ENCODE data around the gene PRKAG2. TPM values are rescaled to one million over a fixed set of nuclear protein-coding genes. Genes with fewer than 3 reads are reported as not detected.

PRKAG2 gene
- total RNA-seq, 1 experiment from 2014 or later = 23.9 TPM

- Histone ChIP-seq H3K36me3 (ENCODE audit: low read depth, low read length) (no peaks in the 10 kb centered on the region), H3K27me3 (ENCODE audit: low read length) (no peaks in the 10 kb centered on the region), H3K27ac (ENCODE audit: low read length) (no peak overlapping the region), H3K9ac (ENCODE audit: low read length) (no peak overlapping the region), H3F3A (ENCODE audit: low read length, unreplicated experiment) (no peaks in the 10 kb centered on the region), H3K9me3 (ENCODE audit: low read length) (no peaks in the 10 kb centered on the region), H3K4me2 (ENCODE audit: low read length) (no peak overlapping the region), H3K9me2 (replicated peaks; ENCODE audit: low read length) (no peaks in the 10 kb centered on the region), H4K20me1 (ENCODE audit: low read length) (no peaks in the 10 kb centered on the region), H3K4me1 (ENCODE audit: insufficient read depth, low read length) (no peaks in the 10 kb centered on the region), H3K4me3 (ENCODE audit: low read length) (no peak overlapping the region), H3K79me2 (ENCODE audit: low read length) (no peaks in the 10 kb centered on the region), H2AFZ (ENCODE audit: low read length) (no peak overlapping the region)
- no TSS peak for BruUV-seq (replicated peaks)
- DNase-seq (no peak), ATAC-seq (no peak)
- intact Hi-C loops (cut with micrococcal nuclease) = no loop called here
- POLR2A ChIA-PET (ENCODE audit: unreplicated experiment) = no interaction called here
- CTCF ChIA-PET = no interaction called here
- TF ChIP-seq CTCF (conservative IDR thresholded peaks at IDR 0.05; ENCODE audit: low read depth, low read length) (no peak), EZH2 (IDR thresholded peaks at IDR 0.05; ENCODE audit: low read length, unreplicated experiment) (no peak), EZH2phosphoT487 (IDR thresholded peaks at IDR 0.05; ENCODE audit: borderline replicate concordance, low read length) (no peak)
Measured at GRCh38 chr7:151866761-151867655, 9.9 kb downstream of the PRKAG2 start.

GRCh38 chr7:151866028-151866427, 10.9 kb downstream of the PRKAG2 start:
- Histone ChIP-seq H3F3A (ENCODE audit: low read length, unreplicated experiment) (no peaks in the 10 kb centered on the region), H3K4me1 (ENCODE audit: insufficient read depth, low read length) (no peaks in the 10 kb centered on the region), H2AFZ (ENCODE audit: low read length) (no peak overlapping the region), H3K9ac (ENCODE audit: low read length) (no peak overlapping the region), H3K4me2 (ENCODE audit: low read length) (no peak overlapping the region), H3K9me3 (ENCODE audit: low read length) (no peaks in the 10 kb centered on the region), H4K20me1 (ENCODE audit: low read length) (no peaks in the 10 kb centered on the region), H3K9me2 (replicated peaks; ENCODE audit: low read length) (no peaks in the 10 kb centered on the region), H3K4me3 (ENCODE audit: low read length) (no peak overlapping the region), H3K27ac (ENCODE audit: low read length) (no peak overlapping the region), H3K36me3 (ENCODE audit: low read depth, low read length) (no peaks in the 10 kb centered on the region), H3K27me3 (ENCODE audit: low read length) (no peaks in the 10 kb centered on the region), H3K79me2 (ENCODE audit: low read length) (no peaks in the 10 kb centered on the region)
- no TSS peak for BruUV-seq (replicated peaks)
- no peak for TF ChIP-seq CTCF (conservative IDR thresholded peaks at IDR 0.05; ENCODE audit: low read depth, low read length)
- TF ChIP-seq EZH2 (IDR thresholded peaks at IDR 0.05; ENCODE audit: low read length, unreplicated experiment) = no peak
- TF ChIP-seq EZH2phosphoT487 (IDR thresholded peaks at IDR 0.05; ENCODE audit: borderline replicate concordance, low read length) = no peak
- ATAC-seq = no peak
- DNase-seq = no peak
- intact Hi-C loops (cut with micrococcal nuclease) = no loop called here
- POLR2A ChIA-PET (ENCODE audit: unreplicated experiment) = no interaction called here
- CTCF ChIA-PET = no interaction called here

GRCh38 chr7:151865070-151865670, 11.7 kb downstream of the PRKAG2 start:
- DNase-seq (no peak), ATAC-seq (no peak)
- Histone ChIP-seq H3K9me3 (ENCODE audit: low read length) (no peaks in the 10 kb centered on the region), H3K27me3 (ENCODE audit: low read length) (no peaks in the 10 kb centered on the region), H3K4me1 (ENCODE audit: insufficient read depth, low read length) (no peaks in the 10 kb centered on the region), H3K36me3 (ENCODE audit: low read depth, low read length) (no peaks in the 10 kb centered on the region), H3K9ac (ENCODE audit: low read length) (no peak overlapping the region), H3K27ac (ENCODE audit: low read length) (no peak overlapping the region), H3K79me2 (ENCODE audit: low read length) (no peaks in the 10 kb centered on the region), H2AFZ (ENCODE audit: low read length) (no peak overlapping the region), H3K4me3 (ENCODE audit: low read length) (no peak overlapping the region), H3F3A (ENCODE audit: low read length, unreplicated experiment) (no peaks in the 10 kb centered on the region), H3K4me2 (ENCODE audit: low read length) (no peak overlapping the region), H4K20me1 (ENCODE audit: low read length) (no peaks in the 10 kb centered on the region), H3K9me2 (replicated peaks; ENCODE audit: low read length) (no peaks in the 10 kb centered on the region)
- ChIA-PET CTCF (no interaction called here), POLR2A (ENCODE audit: unreplicated experiment) (interaction anchor here (0.6 kb wide), 1 partner anchor 77 kb away, joined by 6 read pairs; no protein-coding TSS in a partner anchor)
- no TSS peak for BruUV-seq (replicated peaks)
- TF ChIP-seq EZH2 (IDR thresholded peaks at IDR 0.05; ENCODE audit: low read length, unreplicated experiment) (no peak), EZH2phosphoT487 (IDR thresholded peaks at IDR 0.05; ENCODE audit: borderline replicate concordance, low read length) (no peak)
- intact Hi-C loops (cut with micrococcal nuclease) = no loop called here

All from PC-3 (cell line).